Measurements from ENCODE around the gene PIEZO2.

Gene PIEZO2

GRCh38 chr18:11160313-11160712, 10.9 kb upstream of the PIEZO2 start:
- no peak for ATAC-seq (ENCODE audit: low read depth)
- H3K4me3 ChIP-seq (ENCODE audit: severe bottlenecking): no peak overlapping the region
- H3K36me3 ChIP-seq (ENCODE audit: low read depth): no peaks in the 10 kb centered on the region
- H3K9me3 ChIP-seq (ENCODE audit: severe bottlenecking): no peaks in the 10 kb centered on the region
- H3K4me1 ChIP-seq (ENCODE audit: insufficient read depth, poor library complexity, severe bottlenecking): no peaks in the 10 kb centered on the region
- H3K27ac ChIP-seq (ENCODE audit: poor library complexity, severe bottlenecking): no peak overlapping the region
- TF ChIP-seq CTCF (IDR thresholded peaks at IDR 0.05; ENCODE audit: poor library complexity, severe bottlenecking): no peak
- H3K27me3 ChIP-seq (ENCODE audit: insufficient read depth, poor library complexity, severe bottlenecking): peaks cover 6% of the 10 kb centered on the region
- no peak for DNase-seq (ENCODE audit: low spot score)

- H3K4me1 ChIP-seq (ENCODE audit: insufficient read depth, poor library complexity, severe bottlenecking): no peaks in the 10 kb centered on the region
- H3K27ac ChIP-seq (ENCODE audit: poor library complexity, severe bottlenecking): no peak overlapping the region
- no peaks in the 10 kb centered on the region for H3K9me3 ChIP-seq (ENCODE audit: severe bottlenecking)
- no peak for ATAC-seq (ENCODE audit: low read depth)
- no peak for DNase-seq (ENCODE audit: low spot score)
- H3K4me3 ChIP-seq (ENCODE audit: severe bottlenecking): no peak overlapping the region
- no peaks in the 10 kb centered on the region for H3K36me3 ChIP-seq (ENCODE audit: low read depth)
- peaks cover 6% of the 10 kb centered on the region for H3K27me3 ChIP-seq (ENCODE audit: insufficient read depth, poor library complexity, severe bottlenecking)
- TF ChIP-seq CTCF (IDR thresholded peaks at IDR 0.05; ENCODE audit: poor library complexity, severe bottlenecking): no peak
Measured at GRCh38 chr18:11159844-11160243, 10.5 kb upstream of the PIEZO2 start.

DNA sequence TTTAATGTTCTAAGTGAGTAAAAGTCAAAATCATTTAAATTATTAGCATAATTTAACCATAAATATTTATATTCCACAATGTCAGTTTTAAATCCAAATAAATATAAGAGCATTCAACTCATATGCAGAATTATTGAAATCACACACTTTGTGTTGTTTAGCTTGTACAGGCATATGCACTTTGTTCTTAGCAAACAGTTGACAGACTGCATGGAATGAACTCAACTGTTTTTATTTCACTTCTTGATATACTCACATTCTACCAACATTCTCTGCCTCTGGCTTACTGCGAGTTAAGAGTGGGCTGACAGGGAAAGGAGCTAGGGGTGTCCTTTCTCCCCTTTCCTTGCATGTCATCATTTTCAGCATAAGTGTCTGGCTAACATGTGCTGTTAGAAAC, 7.6 kb upstream of the PIEZO2 start:
- DNase-seq (ENCODE audit: low spot score): no peak
- Histone ChIP-seq H3K4me1 (ENCODE audit: insufficient read depth, poor library complexity, severe bottlenecking) (no peaks in the 10 kb centered on the region), H3K36me3 (ENCODE audit: low read depth) (no peaks in the 10 kb centered on the region), H3K4me3 (ENCODE audit: severe bottlenecking) (no peak overlapping the region), H3K27ac (ENCODE audit: poor library complexity, severe bottlenecking) (no peak overlapping the region), H3K9me3 (ENCODE audit: severe bottlenecking) (no peaks in the 10 kb centered on the region), H3K27me3 (ENCODE audit: insufficient read depth, poor library complexity, severe bottlenecking) (peaks cover 15% of the 10 kb centered on the region)
- no peak for TF ChIP-seq CTCF (IDR thresholded peaks at IDR 0.05; ENCODE audit: poor library complexity, severe bottlenecking)
- ATAC-seq (ENCODE audit: low read depth): no peak

DNA sequence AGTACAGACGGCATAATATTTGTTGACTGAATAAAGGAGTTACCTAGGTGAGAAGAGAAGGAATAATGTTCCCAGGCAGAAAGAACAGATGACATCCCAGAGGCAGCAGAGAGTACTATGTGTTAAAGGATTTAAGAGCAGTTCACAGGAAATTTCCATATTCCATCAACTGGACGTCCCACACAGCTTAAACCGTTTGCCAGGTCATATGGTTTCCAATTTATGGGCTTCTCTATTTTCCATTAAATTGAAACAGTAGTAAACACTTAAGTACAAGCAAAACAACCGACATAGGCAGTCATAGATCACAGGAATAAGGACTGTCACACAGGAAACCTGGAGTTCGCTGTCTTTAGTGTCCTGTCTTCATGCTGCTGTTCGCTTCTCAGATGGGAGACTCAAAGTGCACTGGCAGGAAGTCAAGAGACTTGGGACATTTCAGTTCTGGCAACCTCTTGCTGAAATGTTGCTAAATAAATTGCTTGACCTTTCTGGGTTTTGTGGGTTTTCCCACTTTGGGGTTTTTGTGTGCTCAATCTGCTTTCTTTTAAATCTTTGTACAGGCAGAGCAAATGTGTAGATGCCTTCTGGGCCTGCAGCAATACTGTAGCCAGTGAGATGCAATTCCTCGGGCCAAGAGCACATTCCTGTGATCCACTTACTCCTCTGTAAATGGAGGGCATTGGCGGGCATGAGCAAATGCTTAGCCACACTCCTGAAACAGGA, 5.8 kb upstream of the PIEZO2 start:
- H3K4me1 ChIP-seq (ENCODE audit: insufficient read depth, poor library complexity, severe bottlenecking): no peaks in the 10 kb centered on the region
- no peak for TF ChIP-seq CTCF (IDR thresholded peaks at IDR 0.05; ENCODE audit: poor library complexity, severe bottlenecking)
- no peak for DNase-seq (ENCODE audit: low spot score)
- H3K36me3 ChIP-seq (ENCODE audit: low read depth): no peaks in the 10 kb centered on the region
- no peak overlapping the region for H3K27ac ChIP-seq (ENCODE audit: poor library complexity, severe bottlenecking)
- H3K27me3 ChIP-seq (ENCODE audit: insufficient read depth, poor library complexity, severe bottlenecking): peaks cover 27% of the 10 kb centered on the region
- no peak for ATAC-seq (ENCODE audit: low read depth)
- no peak overlapping the region for H3K4me3 ChIP-seq (ENCODE audit: severe bottlenecking)
- no peaks in the 10 kb centered on the region for H3K9me3 ChIP-seq (ENCODE audit: severe bottlenecking)

DNA sequence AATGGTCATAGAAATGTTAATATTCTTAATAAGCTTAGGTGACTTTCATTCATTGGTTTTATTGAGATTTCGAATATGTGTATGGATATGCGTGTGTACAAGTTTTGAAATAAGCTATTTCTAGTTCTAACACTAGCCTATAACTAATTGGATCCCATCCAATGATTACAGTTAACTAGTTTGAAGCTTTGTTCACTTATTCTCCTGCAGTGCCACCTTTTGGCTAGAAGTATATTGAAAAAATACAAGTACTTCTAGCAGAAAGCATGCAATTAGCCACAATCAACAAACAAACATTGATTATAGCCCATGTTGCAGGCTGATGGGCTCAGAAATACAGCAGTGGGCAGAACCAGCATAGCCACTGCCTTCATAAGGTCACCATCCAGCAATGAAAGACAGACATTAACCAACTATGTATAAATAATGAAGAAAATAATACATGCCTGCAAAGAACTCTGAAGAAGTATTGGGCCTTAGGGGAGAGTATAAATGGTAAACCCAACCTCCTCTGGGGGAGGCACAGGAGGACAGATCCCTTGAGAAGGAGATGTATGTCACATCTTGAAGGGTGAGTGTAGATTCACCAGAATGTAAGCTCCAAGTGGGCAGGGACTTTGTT, 5.1 kb upstream of the PIEZO2 start:
- DNase-seq (ENCODE audit: low spot score) (no peak), ATAC-seq (ENCODE audit: low read depth) (no peak)
- H3K27me3 ChIP-seq (ENCODE audit: insufficient read depth, poor library complexity, severe bottlenecking): peaks cover 34% of the 10 kb centered on the region
- no peak overlapping the region for H3K4me3 ChIP-seq (ENCODE audit: severe bottlenecking)
- H3K4me1 ChIP-seq (ENCODE audit: insufficient read depth, poor library complexity, severe bottlenecking): no peaks in the 10 kb centered on the region
- H3K36me3 ChIP-seq (ENCODE audit: low read depth): no peaks in the 10 kb centered on the region
- H3K9me3 ChIP-seq (ENCODE audit: severe bottlenecking): no peaks in the 10 kb centered on the region
- no peak overlapping the region for H3K27ac ChIP-seq (ENCODE audit: poor library complexity, severe bottlenecking)
- TF ChIP-seq CTCF (IDR thresholded peaks at IDR 0.05; ENCODE audit: poor library complexity, severe bottlenecking): peak; percentile 71

All from RWPE2 (cell line).